MCF 10A (cell line): Measurements from ENCODE around the gene TBC1D8B. TPM values are rescaled to one million over a fixed set of nuclear protein-coding genes. Genes with fewer than 3 reads are reported as not detected.
"Not testable (repeated sequence)": the region's sequence is repeated elsewhere in the genome, so short reads cannot be mapped to it uniquely, and the experiment has no call there.

Experiments
- Bru-seq: library from RNA; stranded (reverse); fragments of 400-500 nt; gene quantifications from one replicate; lab custom pipeline; 2021; lab: Mats Ljungman, UMichigan
- BruChase-seq, 2 experiments: library from RNA; stranded (reverse); fragments of 400-500 nt; gene quantifications; one replicate each; lab custom pipeline; 2021; lab: Mats Ljungman, UMichigan
- BruUV-seq: library from RNA; stranded (reverse); fragments of 400-500 nt; replicated peaks from 2 replicates; lab custom pipeline; 2021; lab: Mats Ljungman, UMichigan
- CTCF ChIA-PET: fragments of 300-600 bp; sonication (Branson Sonifier 250); formaldehyde crosslinking; extraction: SDS; loops from one replicate; lab custom pipeline; 2021; ENCODE audit warnings: antibody characterized with exemption, inconsistent platforms; lab: Yijun Ruan, JAX
- POLR2A ChIA-PET: fragments of 300-600, 350-650 bp; sonication (Branson Sonifier 250); formaldehyde crosslinking; extraction: SDS; loops from one replicate; lab custom pipeline; 2020; ENCODE audit warnings: antibody characterized with exemption, inconsistent platforms; lab: Yijun Ruan, JAX
- DNase-seq: peaks from one replicate; pipeline ENCODE4 v3.0.0-alpha.2; 2018; ENCODE audit not compliant: unreplicated experiment
- H3K27ac Mint-ChIP-seq: one replicate; pipeline ENCODE4 v1.8.0; 2022; ENCODE audit warnings: mild to moderate bottlenecking, low read depth, mixed read lengths; ENCODE audit not compliant: unreplicated experiment
- H3K27me3 Mint-ChIP-seq: one replicate; pipeline ENCODE4 v1.8.0; 2022; ENCODE audit warnings: mixed read lengths; ENCODE audit not compliant: insufficient read depth, unreplicated experiment
- H3K36me3 Mint-ChIP-seq: one replicate; pipeline ENCODE4 v1.8.0; 2022; ENCODE audit warnings: mild to moderate bottlenecking, moderate library complexity, mixed read lengths; ENCODE audit not compliant: insufficient read depth, unreplicated experiment
- H3K4me1 Mint-ChIP-seq: one replicate; pipeline ENCODE4 v1.8.0; 2022; ENCODE audit warnings: mixed read lengths; ENCODE audit not compliant: insufficient read depth, unreplicated experiment
- H3K4me3 Mint-ChIP-seq: one replicate; pipeline ENCODE4 v1.8.0; 2022; ENCODE audit warnings: mild to moderate bottlenecking, moderate library complexity, mixed read lengths; ENCODE audit not compliant: unreplicated experiment
- H3K9me3 Mint-ChIP-seq: one replicate; pipeline ENCODE4 v1.8.0; 2022; ENCODE audit warnings: mixed read lengths; ENCODE audit not compliant: unreplicated experiment
- CTCF ChIP-seq: fragments of 200-600 bp; IDR thresholded peaks from one replicate; pipeline ENCODE4 v1.8.0; 2022; ENCODE audit warnings: antibody characterized with exemption, mild to moderate bottlenecking; ENCODE audit not compliant: unreplicated experiment
- intact Hi-C: fragments of 100-400 bp; cut with micrococcal nuclease; formaldehyde crosslinking; loops from 2 replicates; pipeline ENCODE4 v1.14.1; 2022
- long read RNA-seq: library from polyadenylated mRNA; stranded (forward); transcript quantifications from one replicate; pipeline ENCODE4 v2.0.0, GENCODE V29; 2022
- total RNA-seq: library from RNA; stranded (reverse); gene quantifications from 2 replicates; pipeline ENCODE4 v1.2.3, GENCODE V29; 2022

The TBC1D8B gene
- total RNA-seq (3.3 and 4.7 TPM in 2 replicates), Bru-seq, nascent RNA (percentile 42 among the genes with signal in this experiment), BruChase-seq, experiment 1, labeled RNA remaining after a 6-hour chase (percentile 51 among the genes with signal in this experiment), BruChase-seq, experiment 2, labeled RNA remaining after a 2-hour chase (percentile 52 among the genes with signal in this experiment)
- long read RNA-seq, full-length matches to known transcripts = 1 of 3 reads
- long read RNA-seq, partial matches to known transcripts = 0 of 3 reads
- long read RNA-seq, other reads (novel, unspliced or antisense) = 2 of 3 reads

- intact Hi-C loops = loop anchor here (5.0 kb wide), 1 partner anchor 190 kb away; the partner anchor contains the start of gene RADX
- no TSS peak for BruUV-seq
- H3K36me3 Mint-ChIP-seq = no peaks in the 10 kb centered on the region
- H3K4me1 Mint-ChIP-seq = no peaks in the 10 kb centered on the region
- DNase-seq = peak; percentile 94
- peak within 1 kb of the TSS; percentile 91 for H3K27ac Mint-ChIP-seq
- CTCF ChIA-PET = interaction anchor here (0.6 to 0.7 kb wide), 3 partner anchors 61 to 855 kb away, joined by 3 to 6 read pairs (median 3); no protein-coding TSS in a partner anchor
- peak within 1 kb of the TSS; percentile 100 for H3K4me3 Mint-ChIP-seq
- H3K9me3 Mint-ChIP-seq = no peaks in the 10 kb centered on the region
- no peak for TF ChIP-seq CTCF
- peaks cover 78% of the 10 kb centered on the region for H3K27me3 Mint-ChIP-seq
- POLR2A ChIA-PET = interaction anchor here (0.7 to 1.8 kb wide), 7 partner anchors 10 to 1131 kb away, joined by 3 to 6 read pairs (median 4); partner anchors contain the start of gene RNF128
Observed at GRCh38 chrX:106802388-106803275, at the start of gene TBC1D8B. TSS of gene TBC1D8B (plus strand) at chrX:106802673. CDS start at chrX:106802854, 181 bp downstream.

- BruUV-seq, DNase-seq, H3K4me3 Mint-ChIP-seq, H3K9me3 Mint-ChIP-seq, H3K36me3 Mint-ChIP-seq, POLR2A ChIA-PET, CTCF ChIA-PET, H3K4me1 Mint-ChIP-seq, intact Hi-C loops, H3K27ac Mint-ChIP-seq: not testable (repeated sequence)
- peaks cover 49% of the 10 kb centered on the region for H3K27me3 Mint-ChIP-seq
Observed at GRCh38 chrX:106769288-106769687, 33.2 kb upstream of the TBC1D8B start.

GRCh38 chrX:106774981-106775380, 27.5 kb upstream of the TBC1D8B start:
- no TSS peak for BruUV-seq
- Mint-ChIP-seq H3K27me3 (peaks cover 26% of the 10 kb centered on the region), H3K4me1 (no peaks in the 10 kb centered on the region), H3K9me3 (no peaks in the 10 kb centered on the region), H3K27ac (no peak overlapping the region), H3K4me3 (no peak overlapping the region), H3K36me3 (no peaks in the 10 kb centered on the region)
- ChIA-PET CTCF (interaction anchor here (1.2 kb wide), 1 partner anchor 96 kb away, joined by 3 read pairs; no protein-coding TSS in a partner anchor), POLR2A (interaction anchor here (0.7 kb wide), 1 partner anchor 218 kb away, joined by 3 read pairs; no protein-coding TSS in a partner anchor)
- intact Hi-C loops = no loop called here
- TF ChIP-seq CTCF = no peak
- DNase-seq = no peak

DNA sequence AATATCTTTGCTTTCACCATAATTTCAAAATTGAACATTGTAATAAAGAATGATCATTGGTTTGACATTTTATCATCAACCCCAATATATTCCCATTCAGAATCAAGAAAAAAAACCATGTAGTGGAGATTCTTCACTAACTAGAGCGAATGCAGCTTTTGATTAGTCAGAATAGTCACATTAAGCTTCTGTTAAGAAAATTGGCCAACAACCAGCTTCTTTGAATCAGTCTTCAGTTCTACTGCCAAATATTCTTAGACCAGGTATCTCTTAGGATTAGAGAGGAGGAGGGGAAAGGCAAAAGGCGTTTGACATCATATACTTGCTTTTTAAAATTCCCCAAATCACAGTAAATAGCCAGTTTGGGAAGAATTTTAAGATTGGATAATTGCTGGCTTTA, 22.2 kb upstream of the TBC1D8B start:
- intact Hi-C loops = no loop called here
- ChIA-PET CTCF (interaction anchor here (0.6 to 1.3 kb wide), 2 partner anchors 20 to 160 kb away, joined by 4 read pairs; no protein-coding TSS in a partner anchor), POLR2A (interaction anchor here (0.6 to 2.1 kb wide), 4 partner anchors 79 to 1226 kb away, joined by 3 to 5 read pairs (median 3); partner anchors contain the start of gene RADX)
- no peaks in the 10 kb centered on the region for H3K9me3 Mint-ChIP-seq
- peaks cover 39% of the 10 kb centered on the region for H3K27me3 Mint-ChIP-seq
- DNase-seq = peak; percentile 16
- H3K4me3 Mint-ChIP-seq = no peak overlapping the region
- H3K4me1 Mint-ChIP-seq = no peaks in the 10 kb centered on the region
- no peak overlapping the region for H3K27ac Mint-ChIP-seq
- BruUV-seq = no TSS peak
- H3K36me3 Mint-ChIP-seq = no peaks in the 10 kb centered on the region
- no peak for TF ChIP-seq CTCF
